ENCODE data around the gene TRIM39.

DNA sequence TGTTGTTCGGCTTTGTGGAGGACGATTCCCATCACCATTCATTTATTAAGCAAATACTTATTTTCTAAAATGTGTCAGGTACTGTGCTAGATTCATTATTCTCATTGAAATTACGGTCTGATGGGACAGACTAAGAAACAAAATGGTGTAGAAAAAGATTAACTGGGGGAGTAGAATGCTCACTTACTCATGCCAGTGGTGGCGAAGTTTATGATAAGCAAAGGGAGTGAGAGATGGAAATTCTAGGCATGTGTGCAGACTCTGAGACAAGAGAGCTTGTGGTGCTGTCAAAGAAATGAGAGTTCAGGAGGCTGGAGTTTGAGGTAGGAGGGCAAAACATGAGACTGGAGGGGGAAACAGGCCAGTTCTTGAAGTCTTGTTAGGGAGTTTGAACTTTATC, 19.1 kb downstream of the TRIM39 start:
- TF ChIP-seq, protein P1, sequence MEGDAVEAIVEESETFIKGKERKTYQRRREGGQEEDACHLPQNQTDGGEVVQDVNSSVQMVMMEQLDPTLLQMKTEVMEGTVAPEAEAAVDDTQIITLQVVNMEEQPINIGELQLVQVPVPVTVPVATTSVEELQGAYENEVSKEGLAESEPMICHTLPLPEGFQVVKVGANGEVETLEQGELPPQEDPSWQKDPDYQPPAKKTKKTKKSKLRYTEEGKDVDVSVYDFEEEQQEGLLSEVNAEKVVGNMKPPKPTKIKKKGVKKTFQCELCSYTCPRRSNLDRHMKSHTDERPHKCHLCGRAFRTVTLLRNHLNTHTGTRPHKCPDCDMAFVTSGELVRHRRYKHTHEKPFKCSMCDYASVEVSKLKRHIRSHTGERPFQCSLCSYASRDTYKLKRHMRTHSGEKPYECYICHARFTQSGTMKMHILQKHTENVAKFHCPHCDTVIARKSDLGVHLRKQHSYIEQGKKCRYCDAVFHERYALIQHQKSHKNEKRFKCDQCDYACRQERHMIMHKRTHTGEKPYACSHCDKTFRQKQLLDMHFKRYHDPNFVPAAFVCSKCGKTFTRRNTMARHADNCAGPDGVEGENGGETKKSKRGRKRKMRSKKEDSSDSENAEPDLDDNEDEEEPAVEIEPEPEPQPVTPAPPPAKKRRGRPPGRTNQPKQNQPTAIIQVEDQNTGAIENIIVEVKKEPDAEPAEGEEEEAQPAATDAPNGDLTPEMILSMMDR (IDR thresholded peaks at IDR 0.05) = no peak
- no peak for TF ChIP-seq EP300 (IDR thresholded peaks at IDR 0.05)
- TF ChIP-seq POLR2A (IDR thresholded peaks at IDR 0.05) = no peak
- no peak for TF ChIP-seq POLR2AphosphoS5 (IDR thresholded peaks at IDR 0.05)
